NCI-H82 treated with DMSO at 0.1 percent for 48 hours (cell line): ENCODE measurements around the gene TEDDM1.
"Not testable (repeated sequence)": the region's sequence is repeated elsewhere in the genome, so short reads cannot be mapped to it uniquely, and the experiment has no call there.

Experiments used
- DNase-seq: peaks from one replicate; lab custom pipeline; 2025; ENCODE audit not compliant: unreplicated experiment; lab: John Stamatoyannopoulos, UW

The TEDDM1 gene, protein sequence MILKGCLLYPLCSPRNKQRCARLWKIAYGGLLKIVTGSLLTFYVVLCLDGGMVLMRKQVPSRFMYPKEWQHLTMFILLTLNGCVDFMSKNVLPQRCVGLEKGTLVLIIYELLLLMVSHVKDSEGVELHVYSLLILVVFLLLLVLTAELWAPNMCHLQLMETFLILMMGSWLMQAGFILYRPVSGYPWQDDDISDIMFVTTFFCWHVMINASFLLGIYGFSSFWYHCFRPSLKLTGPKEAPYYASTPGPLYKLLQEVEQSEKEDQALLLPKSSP

GRCh38 chr1:182400567-182400966, at the start of gene TEDDM1:
TEDDM1 (minus strand) TSS chr1:182400667; CDS start chr1:182400485, 182 bp downstream.
- no peak for DNase-seq

- DNase-seq = no peak
Measured at GRCh38 chr1:182450087-182450486, 49.6 kb upstream of the TEDDM1 start, which contains the start of gene RGSL1. RGSL1 (plus strand) TSS chr1:182450146; CDS start chr1:182450166, 20 bp downstream.

- no peak for DNase-seq
Measured at GRCh38 chr1:182447660-182448059, 47.2 kb upstream of the TEDDM1 start.

DNA sequence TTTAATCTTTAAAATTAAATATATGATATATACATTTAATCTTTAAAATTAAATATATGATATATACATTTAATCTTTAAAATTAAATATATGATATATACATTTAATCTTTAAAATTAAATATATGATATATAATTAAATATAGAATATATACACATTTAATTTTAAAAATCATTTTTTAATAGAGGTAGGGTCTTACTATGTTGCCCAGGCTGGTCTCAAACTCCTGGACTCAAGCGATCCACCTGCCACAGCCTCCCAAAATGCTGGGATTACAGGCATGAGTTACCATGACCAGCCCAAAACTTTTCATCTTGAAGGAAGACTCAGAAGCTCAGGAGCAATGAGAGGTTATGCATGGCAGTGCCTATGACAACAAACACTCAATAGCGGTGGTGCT, 46.7 kb upstream of the TEDDM1 start:
- not testable (repeated sequence) for DNase-seq

GRCh38 chr1:182446033-182446669, 45.7 kb upstream of the TEDDM1 start:
- DNase-seq = peak; percentile 71

DNA sequence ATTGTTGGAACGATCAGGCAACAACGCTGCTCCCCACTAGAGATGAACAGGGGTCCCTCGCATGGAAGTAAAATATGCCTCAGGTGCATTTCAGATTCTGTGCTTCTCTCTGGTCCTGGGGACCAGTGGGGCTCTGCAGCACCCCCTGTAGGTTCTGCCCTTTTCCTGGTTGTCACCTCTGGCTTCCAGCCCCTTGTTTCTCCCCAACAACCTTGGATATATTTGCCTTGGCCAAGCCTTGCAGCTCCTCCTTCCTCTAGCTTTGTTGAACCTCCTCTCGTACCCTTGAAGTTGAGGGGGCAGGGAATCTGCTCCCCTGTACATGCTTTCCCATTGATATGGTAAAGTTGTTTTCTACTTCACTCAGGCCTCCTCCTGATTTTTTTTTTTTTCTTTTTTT, 44.0 kb upstream of the TEDDM1 start:
- no peak for DNase-seq

DNA sequence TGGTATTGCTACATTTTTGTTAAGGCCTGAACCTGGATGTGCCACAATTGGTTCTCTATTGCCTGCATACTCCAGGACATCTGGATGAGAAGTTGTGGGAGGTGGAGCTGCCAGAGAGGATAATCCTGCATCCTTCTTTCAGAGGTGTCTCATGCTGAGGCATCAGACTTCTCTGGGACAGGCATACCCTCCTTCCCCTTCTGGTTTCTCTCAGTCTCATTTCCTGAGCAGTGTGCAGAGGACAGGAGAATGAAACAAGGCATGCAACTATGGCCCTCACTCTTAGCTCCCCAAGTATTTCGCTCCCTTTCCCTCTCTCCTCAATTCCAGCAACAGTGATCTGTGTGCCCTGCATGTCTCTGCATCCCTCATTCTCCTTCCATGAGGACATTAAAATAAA, 41.9 kb upstream of the TEDDM1 start:
- DNase-seq = no peak

GRCh38 chr1:182441719-182442118, 41.3 kb upstream of the TEDDM1 start:
- no peak for DNase-seq

- no peak for DNase-seq
Measured at GRCh38 chr1:182438326-182438725, 37.9 kb upstream of the TEDDM1 start.

- DNase-seq = no peak
Measured at GRCh38 chr1:182433580-182433979, 33.1 kb upstream of the TEDDM1 start.

- peak; percentile 21 for DNase-seq
Measured at GRCh38 chr1:182431278-182431677, 30.8 kb upstream of the TEDDM1 start.

DNA sequence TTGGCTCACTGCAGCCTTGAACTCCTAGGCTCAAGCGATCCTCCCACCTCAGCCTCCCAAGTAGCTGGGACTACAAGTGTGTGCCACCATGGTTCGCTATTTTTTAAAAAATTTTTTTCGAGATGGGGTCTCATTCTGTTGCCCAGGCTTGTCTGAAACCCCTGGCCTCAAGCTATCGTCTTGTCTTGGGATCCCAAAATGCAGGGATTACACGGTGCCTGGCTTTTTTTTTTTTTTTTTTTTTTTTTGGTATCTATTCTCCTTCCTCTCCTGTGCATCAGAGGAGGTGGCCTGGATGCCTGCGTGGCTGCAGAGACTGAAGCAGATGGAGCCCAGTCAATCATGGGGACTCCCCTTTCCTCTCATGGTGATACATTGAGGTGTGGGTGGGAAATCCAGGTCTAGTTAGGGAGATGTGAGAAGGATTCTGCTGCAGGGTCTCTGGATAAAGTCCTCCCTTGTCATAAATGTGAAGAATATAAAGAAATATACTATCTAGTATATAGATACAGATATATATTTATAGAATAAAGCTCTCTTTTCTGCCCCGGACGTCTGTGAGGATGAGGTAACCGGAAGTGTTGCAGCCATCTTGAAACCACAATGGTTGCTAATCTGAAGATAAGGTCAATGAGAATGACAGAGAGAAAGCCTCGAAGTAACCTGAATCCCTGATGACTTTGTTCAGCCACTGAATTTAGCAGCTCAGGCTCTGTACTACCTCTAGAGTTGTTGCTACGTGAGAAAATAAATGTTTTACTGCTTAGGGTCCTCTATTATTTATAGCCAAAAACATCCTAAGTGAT, 30.0 kb upstream of the TEDDM1 start:
- no peak for DNase-seq

DNA sequence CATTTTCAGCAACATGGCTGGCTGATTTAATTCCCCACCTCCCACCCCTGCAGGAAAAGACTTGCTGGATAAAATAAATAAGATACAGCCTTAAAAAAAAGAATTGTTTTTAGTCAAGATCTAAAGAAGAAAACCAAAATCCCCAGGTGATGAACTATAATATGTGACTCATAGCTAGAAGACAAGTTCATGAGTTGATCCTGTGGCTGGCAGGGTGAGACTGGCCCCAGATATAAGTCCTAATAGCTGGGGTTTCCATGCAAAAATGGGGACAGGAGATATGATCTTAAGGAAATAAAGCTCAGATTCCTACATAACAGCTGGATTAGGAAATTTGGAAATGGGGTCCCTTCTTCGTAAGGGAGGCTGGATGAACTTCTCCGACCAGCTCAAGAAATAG, 27.6 kb upstream of the TEDDM1 start:
- no peak for DNase-seq

DNA sequence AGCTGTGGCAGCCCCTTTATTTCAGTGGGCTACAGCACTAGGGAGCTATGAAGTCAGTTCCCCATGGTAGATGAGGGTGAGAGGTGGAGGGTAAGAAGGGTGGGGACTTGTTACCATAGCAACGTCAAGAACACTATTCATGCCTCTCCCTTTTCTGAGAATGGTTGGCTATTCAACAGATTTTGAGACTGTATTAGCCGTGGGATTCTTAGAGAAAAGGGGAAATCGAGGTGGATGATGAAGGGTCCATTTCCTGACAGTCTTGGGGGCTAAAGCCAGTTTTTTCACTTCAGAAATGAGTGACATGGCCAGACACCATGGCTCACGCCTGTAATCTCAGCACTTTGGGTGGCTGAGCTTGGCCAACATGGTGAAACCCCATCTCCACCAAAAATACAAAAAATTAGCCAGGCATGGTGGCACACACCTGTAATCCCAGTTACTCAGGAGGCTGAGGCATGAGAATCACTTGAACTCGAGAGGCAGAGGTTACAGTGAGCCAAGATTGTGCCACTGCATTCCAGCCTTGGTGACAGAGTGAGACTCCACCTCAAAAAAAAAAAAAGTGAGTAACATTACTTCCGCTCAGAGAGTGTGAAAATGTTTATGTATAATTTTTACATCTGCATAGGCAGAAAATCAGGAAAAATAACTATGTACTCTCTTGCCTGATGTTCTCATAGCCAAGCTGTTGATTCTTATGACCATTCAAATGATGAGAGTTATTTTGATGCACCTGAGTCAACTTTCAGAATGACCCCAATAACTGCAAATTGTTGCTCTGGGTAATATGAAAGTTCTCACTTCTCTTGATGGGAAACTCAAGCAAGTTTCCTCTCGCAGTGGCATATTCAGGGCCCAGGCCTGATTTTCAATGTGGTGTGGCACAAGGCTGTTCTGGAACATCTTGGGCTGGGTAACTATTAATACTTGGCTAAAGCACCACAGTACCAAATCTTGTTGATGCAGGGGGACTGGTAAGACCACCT, 26.3 kb upstream of the TEDDM1 start:
- no peak for DNase-seq

DNA sequence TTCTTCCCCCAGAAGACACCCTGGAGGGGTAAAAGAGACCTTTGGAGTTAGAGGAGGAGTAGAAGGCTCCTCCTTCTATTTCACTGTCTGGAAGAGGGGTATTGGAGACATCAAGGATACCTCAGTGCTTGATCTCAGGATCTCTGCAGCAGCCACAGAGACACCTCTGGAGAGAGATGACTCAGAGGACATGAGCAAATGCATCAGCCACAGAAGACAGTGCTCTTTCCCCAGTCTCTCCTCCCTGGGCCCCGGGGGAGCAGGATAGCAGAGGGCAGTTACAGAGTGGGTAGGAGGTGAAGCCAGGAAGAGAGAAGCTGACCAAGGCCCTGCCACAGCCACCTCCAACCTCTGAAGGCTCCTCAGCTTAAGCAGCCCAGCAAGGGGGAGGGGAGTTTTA, 15.3 kb upstream of the TEDDM1 start:
- no peak for DNase-seq

DNA sequence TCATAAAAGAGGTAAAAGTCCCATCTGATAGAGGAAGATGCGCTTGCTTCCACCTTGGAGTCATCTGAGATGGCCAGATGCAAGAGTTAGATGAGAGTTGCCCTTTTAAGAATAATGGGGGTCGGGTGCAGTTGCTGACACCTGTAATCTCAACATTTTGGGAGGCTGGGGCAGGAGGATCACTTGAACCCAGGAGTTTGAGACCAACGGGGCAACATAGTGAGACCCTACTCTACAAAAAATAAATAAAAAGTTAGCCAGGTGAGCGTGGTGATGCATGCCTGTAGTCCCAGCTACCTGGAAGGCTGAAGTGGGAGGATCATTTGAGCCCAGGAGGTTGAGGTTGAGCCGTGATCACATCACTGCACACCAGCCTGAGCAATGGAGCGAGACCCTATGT, 13.5 kb upstream of the TEDDM1 start:
- DNase-seq = no peak

GRCh38 chr1:182413486-182413885, 13.0 kb upstream of the TEDDM1 start:
- DNase-seq = no peak

DNA sequence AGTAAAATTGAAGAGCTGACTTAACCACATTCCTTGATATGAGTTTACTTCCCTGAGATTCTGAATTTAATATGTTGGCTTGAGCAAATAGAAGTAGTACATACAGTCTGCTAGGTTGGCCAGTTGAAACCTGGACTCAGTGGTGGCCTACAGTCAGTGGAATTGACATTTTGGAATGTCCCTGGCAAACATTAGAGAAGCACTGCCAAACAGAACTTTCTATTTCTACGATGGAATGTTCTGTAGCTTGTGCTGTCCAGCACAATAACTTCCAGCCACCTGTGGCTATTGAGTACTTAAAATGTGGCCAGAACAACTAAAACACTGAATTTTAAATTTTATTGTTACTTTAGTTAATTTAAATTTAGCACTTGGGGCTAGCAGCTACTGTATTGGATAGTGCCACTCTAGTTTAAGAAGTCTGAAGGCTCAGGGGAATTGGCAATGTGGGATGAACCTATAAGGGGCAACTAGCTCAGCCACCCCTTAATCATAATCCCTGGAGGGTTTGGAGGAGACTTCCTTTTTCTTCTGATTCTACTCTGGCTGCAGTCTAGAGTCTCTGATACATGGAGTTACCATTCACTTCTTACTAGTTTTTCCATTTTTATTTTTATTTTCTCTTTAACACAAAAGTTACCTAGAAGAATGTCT, 10.3 kb upstream of the TEDDM1 start:
- DNase-seq = no peak

DNA sequence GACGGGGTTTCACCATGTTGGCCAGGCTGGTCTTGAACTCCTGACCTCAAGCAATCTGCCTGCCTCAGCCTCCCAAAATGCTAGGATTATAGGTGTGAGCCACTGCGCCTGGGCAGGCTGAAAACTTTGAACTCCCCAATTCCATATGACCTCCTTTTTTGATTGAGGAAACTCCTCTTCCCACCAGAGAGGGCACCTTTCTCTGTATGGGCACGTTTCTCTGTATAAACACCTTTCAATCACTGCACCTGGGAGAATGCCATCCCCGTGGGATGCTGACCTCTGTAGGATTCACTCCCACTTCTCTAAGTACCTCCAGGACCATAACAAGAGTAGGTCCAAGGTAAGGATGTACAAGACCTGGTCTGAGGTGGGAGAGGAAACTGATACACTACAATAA, 9.7 kb upstream of the TEDDM1 start:
- DNase-seq = no peak

- no peak for DNase-seq
Measured at GRCh38 chr1:182408435-182409075, 8.1 kb upstream of the TEDDM1 start.
